HUDEP-2 (cell line): ENCODE results near the gene SPTBN5.
"Not testable (repeated sequence)": the region's sequence is repeated elsewhere in the genome, so short reads cannot be mapped to it uniquely, and the experiment has no call there.

Experiments
- DNase-seq, 76 experiments: peaks; one replicate each; lab custom pipeline; 2025; ENCODE audit not compliant: unreplicated experiment in 76 of 76; lab: John Stamatoyannopoulos, UW

Gene SPTBN5

DNA sequence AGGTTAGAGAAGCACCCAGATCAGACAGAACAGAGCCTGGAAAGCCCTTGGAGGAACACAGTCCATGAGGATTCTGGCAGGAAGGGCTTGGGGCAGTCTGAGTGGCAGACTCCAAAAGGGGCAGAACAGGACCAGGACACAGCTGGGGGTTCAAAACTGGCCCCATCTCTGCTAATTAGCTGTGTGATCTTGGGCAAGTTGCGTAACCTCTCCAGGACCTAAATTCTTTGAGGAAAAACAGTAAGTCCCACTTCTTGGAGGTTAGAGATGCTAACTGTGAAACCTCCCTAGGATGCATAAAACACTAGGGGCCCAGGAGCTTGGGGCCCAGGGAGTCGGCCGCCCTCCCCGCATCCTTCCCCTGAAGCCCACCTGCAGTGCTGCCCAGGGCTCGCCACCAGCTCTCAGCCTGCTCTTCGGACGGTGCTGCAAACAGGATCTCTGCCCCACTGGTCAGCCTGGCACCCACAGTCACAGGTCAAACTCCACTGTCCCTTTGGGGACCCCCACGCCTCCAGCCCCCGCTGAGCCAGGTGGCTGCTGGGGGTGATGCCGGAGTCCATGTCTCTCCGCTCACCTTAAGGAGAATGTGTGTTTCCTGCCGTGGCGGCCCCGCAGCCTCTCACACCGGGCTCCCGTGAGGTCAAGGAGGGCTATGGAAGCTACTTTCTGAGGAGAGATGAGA, 43.2 kb downstream of the SPTBN5 start:
- no peak for DNase-seq

DNA sequence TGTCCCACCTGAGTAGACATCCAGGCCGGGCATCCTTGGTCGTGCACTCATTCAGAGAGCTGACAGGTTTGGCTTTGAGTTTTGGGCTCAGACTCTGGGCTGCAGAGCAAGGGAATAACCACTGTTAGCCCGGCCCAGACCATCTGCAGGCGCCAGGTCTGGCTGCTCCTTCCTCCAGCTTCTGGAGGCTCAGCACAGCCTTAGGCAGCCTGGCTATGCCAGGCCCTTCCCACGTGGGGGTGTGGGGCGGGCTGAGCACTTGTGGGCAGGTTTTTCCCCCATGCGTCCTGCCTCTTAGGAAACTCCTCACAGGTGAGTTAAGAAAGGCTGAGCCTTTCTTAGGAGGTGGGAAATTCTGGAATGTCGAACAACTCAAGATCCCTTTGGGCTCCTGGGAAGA, 44.0 kb downstream of the SPTBN5 start:
- DNase-seq: no peak

- DNase-seq: no peak
Measured at GRCh38 chr15:41849204-41849603, 44.6 kb downstream of the SPTBN5 start.

GRCh38 chr15:41848631-41849030, 45.2 kb downstream of the SPTBN5 start:
- DNase-seq: no peak

DNA sequence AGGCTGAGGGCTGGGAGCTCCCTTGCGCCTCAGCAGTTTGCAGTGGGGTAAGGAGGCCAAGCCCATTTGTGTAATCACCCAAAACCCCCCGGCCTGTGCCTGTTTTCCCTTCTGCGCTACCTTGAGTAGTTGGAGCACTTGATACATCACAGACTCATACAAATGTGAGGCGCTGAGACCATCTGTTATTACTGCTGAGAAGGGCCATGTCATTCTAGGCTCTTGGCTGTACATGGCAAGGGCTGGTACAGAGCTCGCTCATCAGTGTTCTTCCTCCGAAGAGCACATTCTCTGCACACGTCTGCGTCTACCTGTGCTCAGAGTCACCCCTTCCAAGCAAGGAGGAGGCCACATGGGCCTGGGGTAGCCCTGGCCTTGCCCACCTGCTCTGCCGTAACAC, 45.9 kb downstream of the SPTBN5 start:
- DNase-seq: no peak

GRCh38 chr15:41847206-41847605, 46.6 kb downstream of the SPTBN5 start:
- no peak for DNase-seq

GRCh38 chr15:41844814-41845213, 49.0 kb downstream of the SPTBN5 start:
- no peak for DNase-seq

GRCh38 chr15:41843571-41843970, 50.3 kb downstream of the SPTBN5 start:
- DNase-seq: no peak

GRCh38 chr15:41842229-41842628, 51.6 kb downstream of the SPTBN5 start:
- no peak for DNase-seq

GRCh38 chr15:41841131-41841530, 52.7 kb downstream of the SPTBN5 start:
- DNase-seq: no peak

DNA sequence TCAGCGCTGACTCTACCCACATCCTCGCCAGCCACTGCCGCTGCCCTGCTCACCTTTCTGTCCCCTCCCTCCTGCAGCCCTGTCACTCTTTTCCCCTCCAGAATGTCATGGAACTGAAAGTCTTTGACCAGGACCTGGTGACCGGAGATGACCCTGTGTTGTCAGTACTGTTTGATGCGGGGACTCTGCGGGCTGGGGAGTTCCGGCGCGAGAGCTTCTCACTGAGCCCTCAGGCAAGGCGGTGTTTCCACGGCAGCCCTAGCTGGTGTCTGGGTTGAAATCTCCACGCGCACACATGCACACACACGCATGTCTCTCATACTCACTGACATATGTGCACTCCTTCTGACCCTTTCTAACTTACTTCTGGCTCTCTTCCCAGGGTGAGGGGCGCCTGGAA, 53.2 kb downstream of the SPTBN5 start:
- DNase-seq: no peak

GRCh38 chr15:41839781-41840491, 53.9 kb downstream of the SPTBN5 start:
- DNase-seq: no peak

GRCh38 chr15:41838400-41838897, 55.4 kb downstream of the SPTBN5 start, which contains the start of gene PLA2G4B:
Gene PLA2G4B, plus strand, starts transcription at chr15:41838847. Its CDS starts 67 bp downstream, at chr15:41838914.
- no peak for DNase-seq

- no peak for DNase-seq
Measured at GRCh38 chr15:41836713-41837454, 57.0 kb downstream of the SPTBN5 start.

GRCh38 chr15:41836073-41836472, 57.8 kb downstream of the SPTBN5 start:
- no peak for DNase-seq

DNA sequence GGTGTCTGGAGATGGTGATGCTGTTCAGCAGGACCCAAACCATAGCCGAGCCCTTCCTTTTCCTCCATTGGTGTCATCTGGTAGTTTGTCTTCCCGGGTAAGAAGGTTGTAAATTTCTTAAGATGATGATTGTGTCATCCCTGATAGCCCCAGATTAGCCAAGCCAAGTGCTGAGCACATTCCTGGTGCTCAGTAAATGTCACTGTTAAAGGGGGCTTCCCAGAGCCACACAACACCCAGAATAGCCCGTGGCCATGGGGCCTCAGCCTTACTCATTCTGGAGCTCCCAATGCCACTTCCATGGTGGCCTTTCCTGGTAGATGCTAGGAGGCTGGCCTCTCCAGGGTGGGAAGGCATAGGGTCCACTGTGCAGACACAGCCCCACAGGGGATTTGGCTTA, 59.8 kb downstream of the SPTBN5 start:
- no peak for DNase-seq

DNA sequence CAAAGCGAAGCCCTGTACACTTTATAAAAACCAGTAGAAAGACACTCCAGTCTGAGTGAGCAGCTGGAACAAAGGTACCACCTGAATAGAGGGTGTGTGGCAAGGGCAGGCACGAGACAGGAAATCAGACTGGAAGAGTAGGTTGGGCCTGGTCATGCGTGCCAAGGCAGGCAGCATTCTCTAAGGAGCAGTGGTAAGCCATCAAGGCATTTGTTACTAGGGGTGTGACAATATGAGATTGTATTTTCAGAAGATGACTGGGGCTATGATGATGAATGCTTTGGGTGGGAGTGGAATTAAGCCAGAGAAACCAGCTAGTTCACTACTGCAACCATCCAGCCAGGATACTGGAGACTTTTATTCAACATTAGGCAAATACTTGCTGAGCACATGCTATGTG, 61.0 kb downstream of the SPTBN5 start:
- no peak for DNase-seq

DNA sequence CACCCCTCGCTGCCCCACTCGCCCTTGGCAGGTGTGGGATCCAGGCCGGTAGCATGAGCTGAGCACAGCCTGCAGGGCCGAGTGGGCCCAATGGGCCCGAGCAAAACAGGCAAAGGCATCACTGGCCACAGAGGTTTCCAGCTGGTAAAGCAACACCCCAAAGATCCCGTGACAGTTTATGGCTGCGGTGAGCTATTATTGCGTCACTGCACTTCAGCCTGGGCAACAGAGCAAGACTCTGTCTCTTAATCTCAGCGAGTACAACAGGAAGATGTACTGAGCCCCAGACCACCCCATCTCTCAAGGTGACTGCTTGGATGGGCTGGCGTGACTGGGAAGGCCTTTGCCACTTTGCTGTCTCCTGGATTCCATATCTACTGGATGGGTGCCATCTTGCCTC, 61.6 kb downstream of the SPTBN5 start:
- no peak for DNase-seq

DNA sequence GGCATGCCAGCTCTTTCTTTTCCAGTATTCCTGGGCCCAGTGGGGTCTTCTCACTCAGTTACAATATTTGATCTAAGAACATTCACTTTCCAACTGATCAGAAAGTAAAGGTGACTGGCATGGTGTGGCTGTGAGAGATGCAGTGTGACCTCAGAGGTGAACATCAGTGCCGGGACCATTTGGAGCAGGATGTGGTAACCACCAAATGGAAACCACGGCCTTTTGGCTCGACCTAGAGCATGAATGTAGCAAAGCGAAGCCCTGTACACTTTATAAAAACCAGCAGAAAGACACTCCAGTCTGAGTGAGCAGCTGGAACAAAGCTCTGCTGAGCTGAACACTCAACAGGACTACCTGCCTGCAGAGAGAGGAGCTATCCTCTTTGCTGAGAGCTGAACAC, 62.6 kb downstream of the SPTBN5 start:
- DNase-seq: not testable (repeated sequence)

- DNase-seq: no peak
Measured at GRCh38 chr15:41829959-41830646, 63.8 kb downstream of the SPTBN5 start.

DNA sequence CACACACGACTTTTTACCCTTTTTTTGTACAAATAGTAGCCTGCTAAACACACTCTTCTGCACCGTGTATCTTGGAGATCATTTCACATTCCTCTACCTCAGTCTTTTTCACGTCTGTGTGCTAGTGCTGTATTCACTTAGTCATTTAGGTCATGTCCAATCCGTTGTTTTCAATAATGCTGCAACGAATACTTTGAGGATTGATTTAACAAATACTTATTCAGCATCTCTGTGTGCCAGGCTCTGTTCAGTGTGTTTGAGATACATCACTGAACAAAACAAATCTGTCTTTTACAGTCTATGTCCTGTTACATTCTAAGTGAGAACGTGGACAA, 65.1 kb downstream of the SPTBN5 start:
- DNase-seq: no peak
